Nephron progenitor cell (in vitro differentiated cells): ENCODE measurements around the gene POU6F2.

Experiments
- DNase-seq: peaks from one replicate; pipeline ENCODE4 v3.0.0; 2021
- H3K27ac Mint-ChIP-seq: 2 replicates; pipeline ENCODE4 v1.8.0; 2021; ENCODE audit warnings: mild to moderate bottlenecking, moderate library complexity, mixed read lengths
- H3K27me3 Mint-ChIP-seq: 2 replicates; pipeline ENCODE4 v1.8.0; 2021; ENCODE audit warnings: mild to moderate bottlenecking, low read depth, mixed read lengths; ENCODE audit not compliant: poor library complexity
- H3K36me3 Mint-ChIP-seq: 2 replicates; pipeline ENCODE4 v1.8.0; 2021; ENCODE audit warnings: low read depth, mixed read lengths
- H3K4me1 Mint-ChIP-seq: 2 replicates; pipeline ENCODE4 v1.8.0; 2021; ENCODE audit warnings: mixed read lengths
- H3K4me3 Mint-ChIP-seq: 2 replicates; pipeline ENCODE4 v1.8.0; 2021; ENCODE audit warnings: mild to moderate bottlenecking, moderate library complexity, mixed read lengths
- H3K9me3 Mint-ChIP-seq: 2 replicates; pipeline ENCODE4 v1.8.0; 2021; ENCODE audit warnings: mild to moderate bottlenecking, moderate library complexity, mixed read lengths
- TF ChIP-seq, protein P1 (sequence below): fragments of 200-600 bp; sonication (generic); IDR thresholded peaks from 2 replicates; pipeline ENCODE4 v1.5.0; 2021; ENCODE audit warnings: antibody characterized with exemption

The POU6F2 gene

DNA sequence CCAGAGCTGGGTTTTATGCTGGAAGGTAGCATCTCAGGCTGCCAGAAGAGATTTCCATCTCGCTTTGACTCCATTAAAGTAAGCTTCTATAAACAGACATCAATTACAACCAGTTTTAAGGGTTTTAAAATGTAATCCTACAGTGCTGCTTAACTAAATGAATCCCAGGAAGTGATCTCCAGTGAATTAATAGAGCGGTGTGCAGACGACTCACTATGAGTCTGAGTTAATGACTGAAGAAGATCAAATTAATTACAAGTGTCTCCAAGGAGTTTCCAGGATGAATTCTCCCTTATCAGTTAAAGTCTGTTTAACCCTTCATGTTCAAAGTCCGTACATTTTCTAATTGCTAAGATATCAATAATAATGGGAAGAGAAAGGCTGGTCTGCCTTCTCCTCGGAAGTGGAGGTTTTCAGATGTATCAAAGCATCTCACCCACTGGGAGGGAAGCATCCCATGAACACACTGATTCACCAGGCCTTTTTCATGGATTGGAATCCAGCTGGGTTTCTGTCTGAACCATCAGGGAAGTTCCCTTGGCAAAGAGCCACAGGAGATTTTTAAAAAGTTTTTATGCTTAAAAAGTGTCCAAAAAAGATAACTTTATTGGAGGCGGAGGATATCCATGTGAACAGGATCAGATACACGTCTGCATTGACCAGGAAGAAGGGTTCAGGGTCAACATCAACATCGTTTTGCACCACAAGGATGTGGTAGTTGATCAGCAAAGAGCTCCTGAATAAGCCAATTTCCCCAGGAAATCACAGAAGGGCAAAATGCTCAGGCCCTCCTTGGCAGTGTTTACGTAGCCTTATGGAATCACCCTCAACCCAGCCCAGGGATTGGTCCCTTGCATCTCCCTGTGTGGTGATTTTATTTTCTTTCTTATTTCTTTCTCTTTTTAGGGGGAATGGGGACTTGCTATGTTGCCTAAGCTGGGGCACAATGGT is 288.2 kb downstream of the POU6F2 start:
- Mint-ChIP-seq H3K9me3 (no peaks in the 10 kb centered on the region), H3K27ac (no peak overlapping the region), H3K4me1 (no peaks in the 10 kb centered on the region), H3K36me3 (no peaks in the 10 kb centered on the region), H3K27me3 (peaks cover 4% of the 10 kb centered on the region), H3K4me3 (no peak overlapping the region)
- TF ChIP-seq, protein P1, sequence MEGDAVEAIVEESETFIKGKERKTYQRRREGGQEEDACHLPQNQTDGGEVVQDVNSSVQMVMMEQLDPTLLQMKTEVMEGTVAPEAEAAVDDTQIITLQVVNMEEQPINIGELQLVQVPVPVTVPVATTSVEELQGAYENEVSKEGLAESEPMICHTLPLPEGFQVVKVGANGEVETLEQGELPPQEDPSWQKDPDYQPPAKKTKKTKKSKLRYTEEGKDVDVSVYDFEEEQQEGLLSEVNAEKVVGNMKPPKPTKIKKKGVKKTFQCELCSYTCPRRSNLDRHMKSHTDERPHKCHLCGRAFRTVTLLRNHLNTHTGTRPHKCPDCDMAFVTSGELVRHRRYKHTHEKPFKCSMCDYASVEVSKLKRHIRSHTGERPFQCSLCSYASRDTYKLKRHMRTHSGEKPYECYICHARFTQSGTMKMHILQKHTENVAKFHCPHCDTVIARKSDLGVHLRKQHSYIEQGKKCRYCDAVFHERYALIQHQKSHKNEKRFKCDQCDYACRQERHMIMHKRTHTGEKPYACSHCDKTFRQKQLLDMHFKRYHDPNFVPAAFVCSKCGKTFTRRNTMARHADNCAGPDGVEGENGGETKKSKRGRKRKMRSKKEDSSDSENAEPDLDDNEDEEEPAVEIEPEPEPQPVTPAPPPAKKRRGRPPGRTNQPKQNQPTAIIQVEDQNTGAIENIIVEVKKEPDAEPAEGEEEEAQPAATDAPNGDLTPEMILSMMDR, result no peak
- no peak for DNase-seq

DNA sequence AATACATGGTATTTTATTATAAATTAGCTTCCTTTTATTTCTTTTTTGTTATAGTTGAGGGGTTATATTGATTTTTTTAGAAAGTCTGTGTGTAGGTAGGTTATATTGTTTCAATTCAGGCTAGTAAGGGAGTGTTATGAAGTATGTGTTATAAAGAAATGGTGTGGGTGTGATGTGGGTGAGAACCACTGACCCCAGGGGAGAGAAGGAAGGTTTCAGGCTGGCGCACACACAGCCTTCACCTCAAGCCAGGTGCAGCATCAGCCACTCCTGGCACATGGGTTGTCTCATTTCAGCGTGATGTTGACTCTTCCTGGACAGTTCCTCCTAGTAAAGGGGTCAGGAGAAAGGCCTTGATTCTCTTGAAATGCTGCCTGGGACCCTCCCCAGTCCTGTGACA is 291.3 kb downstream of the POU6F2 start:
- no peak overlapping the region for H3K27ac Mint-ChIP-seq
- DNase-seq, result no peak
- TF ChIP-seq, protein P1, result no peak
- H3K27me3 Mint-ChIP-seq, result peaks cover 4% of the 10 kb centered on the region
- no peaks in the 10 kb centered on the region for H3K9me3 Mint-ChIP-seq
- no peaks in the 10 kb centered on the region for H3K4me1 Mint-ChIP-seq
- H3K4me3 Mint-ChIP-seq, result no peak overlapping the region
- no peaks in the 10 kb centered on the region for H3K36me3 Mint-ChIP-seq

DNA sequence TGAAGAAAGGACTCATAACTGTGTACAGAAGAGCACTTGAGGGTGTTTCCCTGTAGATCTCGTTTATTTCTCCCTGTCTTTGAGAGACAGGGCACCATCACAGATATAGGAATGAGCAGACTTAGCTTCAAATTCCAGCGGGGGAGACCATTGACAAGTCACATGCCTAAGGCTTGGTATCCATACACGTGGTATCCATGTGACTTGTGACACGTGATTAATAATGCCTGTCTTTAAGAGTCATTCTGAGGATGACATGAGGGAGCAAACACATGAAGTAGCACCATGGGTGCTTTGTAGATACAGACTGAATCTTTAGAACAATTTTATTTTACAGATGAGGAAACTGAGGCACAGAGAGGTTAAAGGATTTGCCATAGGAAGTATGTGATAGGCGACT is 292.3 kb downstream of the POU6F2 start:
- no peak overlapping the region for H3K27ac Mint-ChIP-seq
- DNase-seq, result no peak
- TF ChIP-seq, protein P1, result no peak
- no peaks in the 10 kb centered on the region for H3K4me1 Mint-ChIP-seq
- no peaks in the 10 kb centered on the region for H3K36me3 Mint-ChIP-seq
- H3K9me3 Mint-ChIP-seq, result no peaks in the 10 kb centered on the region
- H3K4me3 Mint-ChIP-seq, result no peak overlapping the region
- peaks cover 4% of the 10 kb centered on the region for H3K27me3 Mint-ChIP-seq

DNA sequence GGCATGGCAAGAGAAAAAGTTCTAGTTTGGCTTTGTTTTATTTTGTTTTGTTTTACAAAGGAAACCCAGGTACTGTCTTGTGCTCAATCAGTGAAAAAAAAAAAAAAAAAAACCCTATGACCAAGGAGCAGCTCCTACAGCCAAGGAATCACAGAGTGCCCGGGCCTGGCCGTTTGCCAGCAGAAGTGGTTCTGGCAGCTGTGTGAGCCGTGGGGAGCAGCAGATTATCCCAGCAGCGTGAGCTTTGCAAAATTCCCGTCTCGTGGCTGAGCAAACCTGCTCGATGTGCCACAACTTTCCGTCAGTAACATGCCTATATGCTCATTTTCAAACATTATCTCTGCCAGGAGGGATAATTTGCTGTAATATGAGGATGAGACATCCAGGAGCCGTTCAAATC is 293.7 kb downstream of the POU6F2 start:
- no peak for DNase-seq

DNA sequence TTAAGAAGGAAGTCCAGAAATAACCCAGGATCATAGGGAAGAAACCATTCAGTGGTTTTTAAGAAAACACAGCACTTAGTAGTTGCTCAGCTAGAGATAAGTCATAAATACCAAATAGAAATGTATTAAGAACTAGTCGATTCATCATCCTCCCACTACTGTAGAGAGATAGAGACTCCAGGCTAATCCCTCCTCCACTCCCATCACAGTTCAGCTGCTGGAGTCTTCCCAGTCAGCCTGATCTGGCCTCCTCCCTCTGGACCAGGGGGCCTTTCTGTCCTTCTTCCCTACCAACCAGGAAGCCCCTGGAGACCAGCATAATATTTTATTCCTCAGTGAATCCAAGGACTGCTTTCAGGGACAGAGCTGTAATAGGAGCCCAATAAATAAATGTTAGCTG is 294.4 kb downstream of the POU6F2 start:
- no peaks in the 10 kb centered on the region for H3K4me1 Mint-ChIP-seq
- H3K36me3 Mint-ChIP-seq, result no peaks in the 10 kb centered on the region
- no peak overlapping the region for H3K27ac Mint-ChIP-seq
- no peak for DNase-seq
- H3K4me3 Mint-ChIP-seq, result no peak overlapping the region
- no peaks in the 10 kb centered on the region for H3K9me3 Mint-ChIP-seq
- peaks cover 4% of the 10 kb centered on the region for H3K27me3 Mint-ChIP-seq
- TF ChIP-seq, protein P1, result no peak

More for the DNA sequence above, 293.7 kb downstream of the POU6F2 start:
- Mint-ChIP-seq H3K9me3 (no peaks in the 10 kb centered on the region), H3K4me1 (no peaks in the 10 kb centered on the region), H3K27me3 (peaks cover 4% of the 10 kb centered on the region), H3K27ac (no peak overlapping the region), H3K36me3 (no peaks in the 10 kb centered on the region), H3K4me3 (no peak overlapping the region)
- TF ChIP-seq, protein P1, result no peak

DNA sequence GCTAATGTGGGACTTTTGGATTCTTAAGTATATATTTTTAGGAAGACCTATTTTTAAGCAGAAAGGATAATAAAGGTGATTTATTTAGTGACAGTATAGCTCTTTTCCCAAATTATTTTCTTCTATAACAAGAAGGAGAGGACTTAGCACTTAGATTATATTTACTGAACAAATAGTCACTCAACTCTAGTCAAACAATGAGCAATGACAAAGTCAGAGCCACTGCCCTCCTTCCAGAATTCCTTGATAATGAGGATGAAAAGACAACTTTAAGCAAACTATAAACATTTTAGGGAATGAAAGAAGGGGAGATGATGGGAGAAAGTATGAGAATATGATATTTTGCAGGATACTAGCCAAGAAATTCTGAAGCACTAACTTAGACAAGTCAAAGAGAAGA is 295.0 kb downstream of the POU6F2 start:
- H3K4me3 Mint-ChIP-seq, result no peak overlapping the region
- no peaks in the 10 kb centered on the region for H3K36me3 Mint-ChIP-seq
- no peaks in the 10 kb centered on the region for H3K9me3 Mint-ChIP-seq
- H3K27me3 Mint-ChIP-seq, result peaks cover 4% of the 10 kb centered on the region
- TF ChIP-seq, protein P1, result no peak
- DNase-seq, result no peak
- H3K27ac Mint-ChIP-seq, result no peak overlapping the region
- no peaks in the 10 kb centered on the region for H3K4me1 Mint-ChIP-seq
